Keratinocyte (primary cell): Measurements from ENCODE around the gene CDKN2AIP. TPM values are rescaled to one million over a fixed set of nuclear protein-coding genes. Genes with fewer than 3 reads are reported as not detected.

Experiments used
- DNase-seq: peaks from one replicate; pipeline ENCODE4 v3.0.0-alpha.2; 2011; ENCODE audit warnings: low read depth, missing footprints, low spot score
- FAIRE-seq: peaks from 2 replicates; lab custom pipeline; 2011; peaks lifted over from hg19 to GRCh38; lab: Jason Lieb, UNC
- H2AFZ ChIP-seq: 2 replicates; pipeline ENCODE4 v1.6.0; 2012; ENCODE audit warnings: low read length, control low read depth, inconsistent platforms; ENCODE audit not compliant: control insufficient read depth
- H3K27ac ChIP-seq: 2 replicates; pipeline ENCODE4 v1.5.1; 2011; ENCODE audit warnings: low read length; ENCODE audit not compliant: control insufficient read depth, insufficient read depth
- H3K27me3 ChIP-seq: 3 replicates; pipeline ENCODE4 v1.6.0; 2011; ENCODE audit warnings: low read length; ENCODE audit not compliant: control insufficient read depth, insufficient read depth; ENCODE audit errors: extremely low read depth
- H3K36me3 ChIP-seq, 2 experiments: 2 replicates in 1 of 2; 3 replicates in 1 of 2; pipeline ENCODE4 v1.5.1; 2011; ENCODE audit warnings: low read length in 2 of 2, mild to moderate bottlenecking in 1 of 2; ENCODE audit not compliant: control insufficient read depth in 2 of 2, insufficient read depth in 2 of 2; ENCODE audit errors: extremely low read depth in 1 of 2
- H3K4me1 ChIP-seq: 3 replicates; pipeline ENCODE4 v1.5.1; 2011; ENCODE audit warnings: low read length; ENCODE audit not compliant: control insufficient read depth, insufficient read depth; ENCODE audit errors: extremely low read depth
- H3K4me2 ChIP-seq: 3 replicates; pipeline ENCODE4 v1.6.0; 2011; ENCODE audit warnings: low read depth, low read length; ENCODE audit not compliant: control insufficient read depth, insufficient read depth; ENCODE audit errors: extremely low read depth
- H3K4me3 ChIP-seq, 3 experiments: fragments of 200-600 bp in 1 of 3; sonication (generic) in 1 of 3; 2 replicates in 2 of 3; 3 replicates in 1 of 3; pipeline ENCODE4 v1.5.1; 2011 to 2016; ENCODE audit warnings: low read length in 3 of 3, mild to moderate bottlenecking in 3 of 3, control low read depth in 2 of 3, inconsistent platforms in 1 of 3, low read depth in 1 of 3, mixed read lengths in 1 of 3, mixed run types in 1 of 3, moderate library complexity in 1 of 3; ENCODE audit not compliant: control insufficient read depth in 2 of 3, insufficient read depth in 2 of 3; ENCODE audit errors: extremely low read depth in 1 of 3
- H3K79me2 ChIP-seq: 2 replicates; pipeline ENCODE4 v1.6.0; 2012; ENCODE audit warnings: low read length; ENCODE audit not compliant: control insufficient read depth, insufficient read depth
- H3K9ac ChIP-seq: 3 replicates; pipeline ENCODE4 v1.6.0; 2011; ENCODE audit warnings: low read length; ENCODE audit not compliant: control insufficient read depth, insufficient read depth; ENCODE audit errors: extremely low read depth
- H3K9me1 ChIP-seq: 3 replicates; pipeline ENCODE4 v1.6.0; 2011; ENCODE audit warnings: low read length; ENCODE audit not compliant: control insufficient read depth, insufficient read depth; ENCODE audit errors: extremely low read depth
- H3K9me3 ChIP-seq: 2 replicates; pipeline ENCODE4 v1.5.1; 2012; ENCODE audit warnings: low read depth, low read length; ENCODE audit not compliant: control insufficient read depth
- H4K20me1 ChIP-seq: 3 replicates; pipeline ENCODE4 v1.6.0; 2011; ENCODE audit warnings: low read length; ENCODE audit not compliant: control insufficient read depth, insufficient read depth; ENCODE audit errors: extremely low read depth
- CTCF ChIP-seq, 3 experiments: IDR thresholded peaks in 1 of 3; conservative IDR thresholded peaks in 1 of 3; optimal IDR thresholded peaks in 1 of 3; 2 replicates in 2 of 3; 3 replicates in 1 of 3; pipeline versions ENCODE3 to v1.5.1; 2011; ENCODE audit warnings: low read length in 3 of 3, mild to moderate bottlenecking in 3 of 3, moderate library complexity in 2 of 3, control low read depth in 1 of 3, inconsistent platforms in 1 of 3; ENCODE audit not compliant: insufficient read depth in 2 of 3; ENCODE audit errors: extremely low read depth in 1 of 3
- EZH2 ChIP-seq: IDR thresholded peaks from one replicate; pipeline ENCODE4 v1.6.1; 2012; ENCODE audit warnings: inconsistent platforms, mild to moderate bottlenecking, low read length, moderate library complexity
- dilution Hi-C: fragments of 300-500 bp; cut with MboI; formaldehyde crosslinking; loops from one replicate; pipeline ENCODE4 v1.7.0; 2020; ENCODE audit warnings: low sequenced_read_pairs; ENCODE audit not compliant: extremely low pct_ligation_motif_present
- polyA plus RNA-seq, 5 experiments: library from polyadenylated mRNA; depleted of rRNA in 3 of 5; stranded (reverse) in 3 of 5; stranded (forward) in 1 of 5; unstranded in 1 of 5; fragments of >200 nt; gene quantifications; 1 replicate in 1 of 5; 2 replicates in 3 of 5; 3 replicates in 1 of 5; pipeline versions ENCODE4 v1.2.1 to v1.2.3, GENCODE V29; 2011 to 2012; ENCODE audit warnings: missing spikeins in 2 of 5, low read depth in 1 of 5, low replicate concordance in 1 of 5

Gene CDKN2AIP
- polyA plus RNA-seq, 1 donor (not counting 4 experiments of a cell fraction or from before 2014, with no cell fraction given): 13.6 TPM

GRCh38 chr4:183401473-183401872, 43.0 kb upstream of the CDKN2AIP start:
- H3K9me1 ChIP-seq: no peaks in the 10 kb centered on the region
- no peaks in the 10 kb centered on the region for H3K9me3 ChIP-seq
- no peaks in the 10 kb centered on the region for H3K27me3 ChIP-seq
- no peak for FAIRE-seq
- H3K4me1 ChIP-seq: peaks cover 7% of the 10 kb centered on the region
- TF ChIP-seq EZH2 (no peak), CTCF (optimal IDR thresholded peaks at IDR 0.05 in 1 of 3, IDR thresholded peaks at IDR 0.05 in 1 of 3, conservative IDR thresholded peaks at IDR 0.05 in 1 of 3; ENCODE audit: extremely low read depth in 1 of 3, insufficient read depth in 2 of 3, low read length in 3 of 3) (no peak)
- DNase-seq: no peak
- dilution Hi-C loops: loop anchor here (10.0 kb wide), 1 partner anchor 77 kb away; the partner anchor contains the start of genes CLDN22 and CLDN24
- no peaks in the 10 kb centered on the region for H3K36me3 ChIP-seq
- no peaks in the 10 kb centered on the region for H4K20me1 ChIP-seq
- H3K9ac ChIP-seq: no peak overlapping the region
- H3K4me3 ChIP-seq: no peak overlapping the region
- H2AFZ ChIP-seq: no peak overlapping the region
- no peaks in the 10 kb centered on the region for H3K79me2 ChIP-seq
- no peak overlapping the region for H3K27ac ChIP-seq
- no peak overlapping the region for H3K4me2 ChIP-seq

GRCh38 chr4:183402771-183403170, 41.7 kb upstream of the CDKN2AIP start:
- Histone ChIP-seq H3K9ac (no peak overlapping the region), H4K20me1 (no peaks in the 10 kb centered on the region), H3K79me2 (no peaks in the 10 kb centered on the region), H3K27ac (no peak overlapping the region), H3K27me3 (no peaks in the 10 kb centered on the region), H3K9me1 (no peaks in the 10 kb centered on the region), H3K9me3 (no peaks in the 10 kb centered on the region), H3K36me3 (no peaks in the 10 kb centered on the region), H3K4me2 (no peak overlapping the region), H3K4me1 (peaks cover 6% of the 10 kb centered on the region), H3K4me3 (no peak overlapping the region), H2AFZ (no peak overlapping the region)
- no peak for DNase-seq
- no peak for FAIRE-seq
- dilution Hi-C loops: loop anchor here (10.0 kb wide), 1 partner anchor 78 kb away; the partner anchor contains the start of genes CLDN22 and CLDN24
- TF ChIP-seq EZH2: no peak
- no peak for TF ChIP-seq CTCF (optimal IDR thresholded peaks at IDR 0.05 in 1 of 3, IDR thresholded peaks at IDR 0.05 in 1 of 3, conservative IDR thresholded peaks at IDR 0.05 in 1 of 3; ENCODE audit: extremely low read depth in 1 of 3, insufficient read depth in 2 of 3, low read length in 3 of 3)
